H9 (cell line): ENCODE measurements around the gene MICAL2. TPM values are rescaled to one million over a fixed set of nuclear protein-coding genes. Genes with fewer than 3 reads are reported as not detected.

Experiments
- DNase-seq: peaks from one replicate; pipeline ENCODE4 v3.0.0-alpha.2; 2017
- H2AFZ ChIP-seq: one replicate; pipeline ENCODE4 v1.6.1; 2013; ENCODE audit warnings: mild to moderate bottlenecking, low read length, control low read depth, moderate library complexity
- H2AK5ac ChIP-seq: 2 replicates; pipeline ENCODE4 v1.6.1; 2013; ENCODE audit warnings: low read length, control low read depth, mixed read lengths; ENCODE audit not compliant: insufficient read length
- H2BK120ac ChIP-seq: one replicate; pipeline ENCODE4 v1.6.1; 2013; ENCODE audit warnings: low read depth, mild to moderate bottlenecking, low read length, control low read depth, inconsistent platforms; ENCODE audit not compliant: poor library complexity, severe bottlenecking
- H2BK12ac ChIP-seq: 2 replicates; pipeline ENCODE4 v1.6.1; 2013; ENCODE audit warnings: low read length, control low read depth, mixed read lengths, low read depth; ENCODE audit not compliant: insufficient read length
- H2BK15ac ChIP-seq: 2 replicates; pipeline ENCODE4 v1.6.1; 2013; ENCODE audit warnings: low read depth, low read length, control low read depth
- H2BK20ac ChIP-seq: one replicate; pipeline ENCODE4 v1.6.1; 2013; ENCODE audit warnings: low read depth, mild to moderate bottlenecking, low read length, control low read depth, inconsistent platforms; ENCODE audit not compliant: poor library complexity, severe bottlenecking
- H2BK5ac ChIP-seq: 2 replicates; pipeline ENCODE4 v1.6.1; 2013; ENCODE audit warnings: low read length, control low read depth, mixed read lengths; ENCODE audit not compliant: insufficient read length
- H3K14ac ChIP-seq: 2 replicates; pipeline ENCODE4 v1.6.1; 2013; ENCODE audit warnings: low read length, control low read depth; ENCODE audit not compliant: insufficient read depth
- H3K18ac ChIP-seq: 2 replicates; pipeline ENCODE4 v1.6.1; 2013; ENCODE audit warnings: low read depth, mild to moderate bottlenecking, mixed read lengths, low read length, control low read depth; ENCODE audit not compliant: insufficient read length
- H3K23ac ChIP-seq: 2 replicates; pipeline ENCODE4 v1.6.1; 2013; ENCODE audit warnings: low read length, control low read depth, mixed read lengths, low read depth; ENCODE audit not compliant: insufficient read length
- H3K23me2 ChIP-seq: 2 replicates; pipeline ENCODE4 v1.6.1; 2013; ENCODE audit warnings: low read depth, mild to moderate bottlenecking, mixed read lengths, low read length, control low read depth; ENCODE audit not compliant: insufficient read length, poor library complexity, severe bottlenecking
- H3K27ac ChIP-seq: 2 replicates; pipeline ENCODE4 v1.5.1; 2013; ENCODE audit warnings: low read length, control low read depth, mixed read lengths, low read depth; ENCODE audit not compliant: insufficient read length
- H3K27me3 ChIP-seq: 2 replicates; pipeline ENCODE4 v1.6.1; 2013; ENCODE audit warnings: low read length, control low read depth, inconsistent platforms; ENCODE audit not compliant: insufficient read depth
- H3K4ac ChIP-seq: 2 replicates; pipeline ENCODE4 v1.6.1; 2013; ENCODE audit warnings: low read depth, mild to moderate bottlenecking, control low read depth, inconsistent platforms, low read length, moderate library complexity
- H3K4me1 ChIP-seq: 2 replicates; pipeline ENCODE4 v1.6.1; 2013; ENCODE audit warnings: low read length, control low read depth, inconsistent platforms; ENCODE audit not compliant: insufficient read depth
- H3K4me2 ChIP-seq: 2 replicates; pipeline ENCODE4 v1.6.1; 2013; ENCODE audit warnings: low read length, control low read depth, mixed read lengths; ENCODE audit not compliant: insufficient read length, insufficient read depth
- H3K56ac ChIP-seq: 2 replicates; pipeline ENCODE4 v1.6.1; 2013; ENCODE audit warnings: low read depth, mild to moderate bottlenecking, mixed read lengths, low read length, control low read depth; ENCODE audit not compliant: insufficient read length
- H3K79me1 ChIP-seq: 2 replicates; pipeline ENCODE4 v1.6.1; 2013; ENCODE audit warnings: low read depth, mild to moderate bottlenecking, moderate library complexity, low read length, control low read depth, inconsistent platforms; ENCODE audit not compliant: insufficient read depth, poor library complexity, severe bottlenecking
- H3K79me2 ChIP-seq: 2 replicates; pipeline ENCODE4 v1.6.1; 2013; ENCODE audit warnings: low read length, control low read depth, inconsistent platforms; ENCODE audit not compliant: insufficient read depth
- H3K9ac ChIP-seq: 2 replicates; pipeline ENCODE4 v1.6.1; 2013; ENCODE audit warnings: low read length, control low read depth, mixed read lengths; ENCODE audit not compliant: insufficient read length; ENCODE audit errors: extremely low read depth
- H3K9me3 ChIP-seq: one replicate; pipeline ENCODE4 v1.6.1; 2013; ENCODE audit warnings: low read depth, low read length, inconsistent platforms; ENCODE audit not compliant: control insufficient read depth
- H3T11ph ChIP-seq: one replicate; pipeline ENCODE4 v1.6.1; 2013; ENCODE audit warnings: mild to moderate bottlenecking, low read length, control low read depth, inconsistent platforms
- H4K20me1 ChIP-seq: one replicate; pipeline ENCODE4 v1.6.1; 2013; ENCODE audit not compliant: control insufficient read depth, insufficient read length, insufficient read depth
- H4K5ac ChIP-seq: 2 replicates; pipeline ENCODE4 v1.6.1; 2013; ENCODE audit warnings: low read depth, mild to moderate bottlenecking, mixed read lengths, low read length, control low read depth; ENCODE audit not compliant: insufficient read length
- H4K8ac ChIP-seq: replicated peaks from 2 replicates; pipeline ENCODE4 v1.6.1; 2013; ENCODE audit warnings: low read length, control low read depth, mixed read lengths, low read depth; ENCODE audit not compliant: insufficient read length
- H4K91ac ChIP-seq: 2 replicates; pipeline ENCODE4 v1.6.1; 2013; ENCODE audit warnings: low read depth, mild to moderate bottlenecking, moderate library complexity, mixed read lengths, low read length, control low read depth; ENCODE audit not compliant: insufficient read length
- H3K27ac Mint-ChIP-seq, 3 experiments: 2 replicates in 2 of 3; 3 replicates in 1 of 3; pipeline ENCODE4 v1.8.0; 2020 to 2021; ENCODE audit warnings: mixed read lengths in 3 of 3, mild to moderate bottlenecking in 1 of 3, moderate library complexity in 1 of 3
- H3K27me3 Mint-ChIP-seq: 2 replicates; pipeline ENCODE4 v1.8.0; 2021; ENCODE audit warnings: low read depth, mild to moderate bottlenecking, moderate library complexity, mixed read lengths
- H3K36me3 Mint-ChIP-seq, 3 experiments: 2 replicates in 2 of 3; 3 replicates in 1 of 3; pipeline ENCODE4 v1.8.0; 2020 to 2021; ENCODE audit warnings: low read depth in 3 of 3, mixed read lengths in 3 of 3; ENCODE audit not compliant: insufficient read depth in 1 of 3
- H3K4me1 Mint-ChIP-seq, 2 experiments: 2 replicates each; pipeline ENCODE4 v1.8.0; 2020; ENCODE audit warnings: mixed read lengths in 2 of 2
- H3K4me3 Mint-ChIP-seq, 2 experiments: 2 replicates in 1 of 2; 3 replicates in 1 of 2; pipeline ENCODE4 v1.8.0; 2020 to 2021; ENCODE audit warnings: mild to moderate bottlenecking in 2 of 2, mixed read lengths in 2 of 2, moderate library complexity in 1 of 2
- H3K9me3 Mint-ChIP-seq, 2 experiments: 2 replicates in 1 of 2; 3 replicates in 1 of 2; pipeline ENCODE4 v1.8.0; 2020; ENCODE audit warnings: mild to moderate bottlenecking in 2 of 2, mixed read lengths in 2 of 2, moderate library complexity in 1 of 2
- WGBS: extraction: QIAGEN DNeasy Blood & Tissue Kit; methylation state at CpG from one replicate; pipeline ENCODE4 v1.1.7; 2013; ENCODE audit warnings: missing lambda C conversion rate, low lambda C conversion rate, mixed read lengths; ENCODE audit not compliant: insufficient read length; ENCODE audit errors: extremely low coverage; 5-methylcytosine and 5-hydroxymethylcytosine counted together
- total RNA-seq: library from RNA; stranded (reverse); gene quantifications from 2 replicates; pipeline ENCODE4 v1.2.1, GENCODE V29; 2021
- TF ChIP-seq, protein P1 (sequence below): fragments of 200-600 bp; sonication (generic); conservative IDR thresholded peaks from 3 replicates; pipeline ENCODE4 v1.8.0; 2021; ENCODE audit warnings: antibody characterized with exemption, mild to moderate bottlenecking

The MICAL2 gene
- total RNA-seq, 1 experiment from 2014 or later: 4.7 TPM

DNA sequence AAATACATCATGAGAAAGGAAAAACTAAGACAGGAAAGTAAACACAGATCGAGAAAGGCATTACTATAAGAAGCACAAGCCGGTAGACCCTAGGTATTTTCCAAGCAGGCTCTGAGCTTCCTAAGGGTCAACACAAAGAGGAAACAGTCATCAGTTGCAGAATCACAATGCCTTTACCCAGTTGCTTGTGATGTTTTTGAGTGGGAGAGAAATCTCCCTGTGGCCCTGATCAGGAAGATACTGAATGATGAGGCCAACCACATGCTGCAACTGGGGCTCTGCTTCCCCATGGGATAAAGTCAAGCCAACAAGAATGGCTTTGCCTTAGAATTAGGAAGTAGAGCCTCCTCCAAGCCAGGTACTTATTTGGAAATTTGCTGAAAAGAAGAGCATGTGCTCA lies 132.6 kb downstream of the MICAL2 start:
- Histone ChIP-seq H3K27ac (no peak overlapping the region), H4K20me1 (no peaks in the 10 kb centered on the region), H2BK12ac (no peak overlapping the region), H4K8ac (no peak overlapping the region), H2AK5ac (no peak overlapping the region), H2AFZ (no peak overlapping the region), H3K18ac (no peak overlapping the region), H3K4me2 (no peak overlapping the region), H3K56ac (no peak overlapping the region), H3K27me3 (no peaks in the 10 kb centered on the region), H3K9me3 (no peaks in the 10 kb centered on the region), H3K23me2 (no peaks in the 10 kb centered on the region), H3T11ph (no peak overlapping the region), H2BK120ac (no peak overlapping the region), H3K4me1 (peaks cover 10% of the 10 kb centered on the region; the same call in 1 of the 2 replicates), H2BK20ac (no peak overlapping the region), H3K23ac (no peak overlapping the region), H2BK5ac (no peak overlapping the region), H4K91ac (no peak overlapping the region), H3K9ac (no peak overlapping the region), H4K5ac (no peak overlapping the region), H3K79me1 (no peaks in the 10 kb centered on the region), H2BK15ac (no peak overlapping the region), H3K14ac (no peak overlapping the region), H3K79me2 (no peaks in the 10 kb centered on the region), H3K4ac (no peak overlapping the region)
- Mint-ChIP-seq H3K4me3 (peak overlapping the region in 1 of 2 experiments; percentile 19; a peak in 1 of 5 replicates), H3K9me3 (no peaks in the 10 kb centered on the region), H3K27me3 (peaks cover 5% of the 10 kb centered on the region), H3K4me1 (peaks cover 49% of the 10 kb centered on the region in 2 experiments), H3K27ac (0 out of 7 replicates have a peak overlapping the region, but pooled peaks of 1 of the 3 experiments have one; percentile 4), H3K36me3 (no peaks in the 10 kb centered on the region; a peak in 1 of 7 replicates)
- no peak for DNase-seq
- TF ChIP-seq, protein P1, sequence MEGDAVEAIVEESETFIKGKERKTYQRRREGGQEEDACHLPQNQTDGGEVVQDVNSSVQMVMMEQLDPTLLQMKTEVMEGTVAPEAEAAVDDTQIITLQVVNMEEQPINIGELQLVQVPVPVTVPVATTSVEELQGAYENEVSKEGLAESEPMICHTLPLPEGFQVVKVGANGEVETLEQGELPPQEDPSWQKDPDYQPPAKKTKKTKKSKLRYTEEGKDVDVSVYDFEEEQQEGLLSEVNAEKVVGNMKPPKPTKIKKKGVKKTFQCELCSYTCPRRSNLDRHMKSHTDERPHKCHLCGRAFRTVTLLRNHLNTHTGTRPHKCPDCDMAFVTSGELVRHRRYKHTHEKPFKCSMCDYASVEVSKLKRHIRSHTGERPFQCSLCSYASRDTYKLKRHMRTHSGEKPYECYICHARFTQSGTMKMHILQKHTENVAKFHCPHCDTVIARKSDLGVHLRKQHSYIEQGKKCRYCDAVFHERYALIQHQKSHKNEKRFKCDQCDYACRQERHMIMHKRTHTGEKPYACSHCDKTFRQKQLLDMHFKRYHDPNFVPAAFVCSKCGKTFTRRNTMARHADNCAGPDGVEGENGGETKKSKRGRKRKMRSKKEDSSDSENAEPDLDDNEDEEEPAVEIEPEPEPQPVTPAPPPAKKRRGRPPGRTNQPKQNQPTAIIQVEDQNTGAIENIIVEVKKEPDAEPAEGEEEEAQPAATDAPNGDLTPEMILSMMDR: no peak
- no CpG with 5 or more reads among the region's 2 CpGs for WGBS
